HG03565 (cell line): Measurements from ENCODE around the gene SERGEF.

Experiments
- ATAC-seq: cut with Tn5 transposase; IDR thresholded peaks from one replicate; pipeline ENCODE4 v1.9.1; 2021; ENCODE audit warnings: mild to moderate bottlenecking, moderate library complexity; ENCODE audit not compliant: unreplicated experiment

SERGEF gene

GRCh38 chr11:17822401-17822781, 190.5 kb downstream of the SERGEF start:
- ATAC-seq, result no peak

- no peak for ATAC-seq
Observed at GRCh38 chr11:17821648-17822400, 191.0 kb downstream of the SERGEF start.

GRCh38 chr11:17816232-17816931, 196.5 kb downstream of the SERGEF start:
- ATAC-seq, result no peak

- ATAC-seq, result no peak
Observed at GRCh38 chr11:17814546-17814945, 198.3 kb downstream of the SERGEF start.

- no peak for ATAC-seq
Observed at GRCh38 chr11:17813391-17814059, 199.3 kb downstream of the SERGEF start.

GRCh38 chr11:17812865-17813187, 200.0 kb downstream of the SERGEF start:
- no peak for ATAC-seq

- no peak for ATAC-seq
Observed at GRCh38 chr11:17812091-17812864, 200.6 kb downstream of the SERGEF start.

- no peak for ATAC-seq
Observed at GRCh38 chr11:17811352-17811751, 201.5 kb downstream of the SERGEF start.

- ATAC-seq, result no peak
Observed at GRCh38 chr11:17810746-17811145, 202.1 kb downstream of the SERGEF start.

- no peak for ATAC-seq
Observed at GRCh38 chr11:17810041-17810440, 202.8 kb downstream of the SERGEF start.

- no peak for ATAC-seq
Observed at GRCh38 chr11:17807034-17807433, 205.8 kb downstream of the SERGEF start.

- ATAC-seq, result no peak
Observed at GRCh38 chr11:17805873-17806272, 207.0 kb downstream of the SERGEF start.

- ATAC-seq, result no peak
Observed at GRCh38 chr11:17805043-17805442, 207.8 kb downstream of the SERGEF start.

GRCh38 chr11:17803754-17804334, 209.0 kb downstream of the SERGEF start:
- ATAC-seq, result no peak

- ATAC-seq, result no peak
Observed at GRCh38 chr11:17802491-17802890, 210.4 kb downstream of the SERGEF start.

GRCh38 chr11:17801166-17801565, 211.7 kb downstream of the SERGEF start:
- no peak for ATAC-seq

- ATAC-seq, result no peak
Observed at GRCh38 chr11:17799147-17799546, 213.7 kb downstream of the SERGEF start.

GRCh38 chr11:17798716-17799115, 214.1 kb downstream of the SERGEF start:
- no peak for ATAC-seq

- no peak for ATAC-seq
Observed at GRCh38 chr11:17798253-17798652, 214.6 kb downstream of the SERGEF start.

GRCh38 chr11:17796154-17796553, 216.7 kb downstream of the SERGEF start:
- ATAC-seq, result no peak

GRCh38 chr11:17794981-17795380, 217.9 kb downstream of the SERGEF start:
- ATAC-seq, result no peak
